ENCODE measurements around the gene SETD4.
"Not testable (repeated sequence)": the region's sequence is repeated elsewhere in the genome, so short reads cannot be mapped to it uniquely, and the experiment has no call there.

SETD4 gene

GRCh38 chr21:36079010-36079649 lies 18.8 kb upstream of the SETD4 start:
- DNase-seq (ENCODE audit: low spot score), result no peak

GRCh38 chr21:36077758-36078157 lies 17.4 kb upstream of the SETD4 start:
- DNase-seq (ENCODE audit: low spot score), result no peak

GRCh38 chr21:36076878-36077655 lies 16.7 kb upstream of the SETD4 start:
- no peak for DNase-seq (ENCODE audit: low spot score)

- DNase-seq (ENCODE audit: low spot score), result no peak
These were observed 15.6 kb upstream of the SETD4 start for GRCh38 chr21:36075953-36076352.

- no peak for DNase-seq (ENCODE audit: low spot score)
These were observed 14.8 kb upstream of the SETD4 start for GRCh38 chr21:36075171-36075570.

GRCh38 chr21:36073911-36074310 lies 13.6 kb upstream of the SETD4 start:
- not testable (repeated sequence) for DNase-seq (ENCODE audit: low spot score)

GRCh38 chr21:36073181-36073580 lies 12.9 kb upstream of the SETD4 start:
- no peak for DNase-seq (ENCODE audit: low spot score)

- DNase-seq (ENCODE audit: low spot score), result no peak
These were observed 12.3 kb upstream of the SETD4 start for GRCh38 chr21:36072453-36073162.

GRCh38 chr21:36070999-36071398 lies 10.7 kb upstream of the SETD4 start:
- no peak for DNase-seq (ENCODE audit: low spot score)

- DNase-seq (ENCODE audit: low spot score), result peak; percentile 96
These were observed 9.6 kb upstream of the SETD4 start, which contains the start of gene CBR1 for GRCh38 chr21:36069713-36070583. CBR1 (plus strand) TSS chr21:36070024; CDS start chr21:36070116, 92 bp downstream.

GRCh38 chr21:36068748-36069398 lies 8.5 kb upstream of the SETD4 start:
- DNase-seq (ENCODE audit: low spot score), result no peak

- DNase-seq (ENCODE audit: low spot score), result no peak
These were observed 5.2 kb upstream of the SETD4 start for GRCh38 chr21:36065497-36066036.

GRCh38 chr21:36064085-36064460 lies 3.7 kb upstream of the SETD4 start:
- no peak for DNase-seq (ENCODE audit: low spot score)

- no peak for DNase-seq (ENCODE audit: low spot score)
These were observed 3.2 kb upstream of the SETD4 start for GRCh38 chr21:36063375-36064084.

- no peak for DNase-seq (ENCODE audit: low spot score)
These were observed 1.1 kb upstream of the SETD4 start for GRCh38 chr21:36061445-36061844.

- no peak for DNase-seq (ENCODE audit: low spot score)
These were observed 535 bp downstream of the SETD4 start for GRCh38 chr21:36059823-36060158.

- DNase-seq (ENCODE audit: low spot score), result no peak
These were observed 4.8 kb downstream of the SETD4 start for GRCh38 chr21:36055551-36055950.

GRCh38 chr21:36053715-36054062 lies 6.6 kb downstream of the SETD4 start:
- DNase-seq (ENCODE audit: low spot score), result no peak

GRCh38 chr21:36052860-36053714 lies 7.2 kb downstream of the SETD4 start:
- no peak for DNase-seq (ENCODE audit: low spot score)

- DNase-seq (ENCODE audit: low spot score), result no peak
These were observed 12.0 kb downstream of the SETD4 start for GRCh38 chr21:36048357-36048756.

Data from D341Med (cell line).